AG04449 (cell line): ENCODE data around the gene RANBP9.

Source experiments
- CTCF ChIA-PET: fragments of 350-600 bp; formaldehyde crosslinking; extraction: SDS; loops from one replicate; lab custom pipeline; 2021; ENCODE audit warnings: antibody characterized with exemption; lab: Yijun Ruan, JAX
- POLR2A ChIA-PET: fragments of 400-600, 350-600 bp; formaldehyde crosslinking; extraction: SDS; loops from one replicate; lab custom pipeline; 2020; ENCODE audit warnings: antibody characterized with exemption, inconsistent platforms; lab: Yijun Ruan, JAX
- DNase-seq: peaks from one replicate; pipeline ENCODE4 v3.0.0-alpha.2; 2010; ENCODE audit warnings: low read depth, low spot score
- H3K4me3 ChIP-seq: 2 replicates; pipeline ENCODE4 v1.5.1; 2011; ENCODE audit warnings: low read depth, mild to moderate bottlenecking, control low read depth, low read length
- CTCF ChIP-seq: IDR thresholded peaks from one replicate; pipeline ENCODE4 v1.5.1; 2011; ENCODE audit warnings: mild to moderate bottlenecking, moderate library complexity, low read length, control low read depth, inconsistent platforms; ENCODE audit not compliant: insufficient read depth; ENCODE audit errors: missing control alignments

Gene RANBP9

GRCh38 chr6:13667655-13668054, 44.0 kb downstream of the RANBP9 start:
- H3K4me3 ChIP-seq = no peak overlapping the region
- ChIA-PET CTCF (no interaction called here), POLR2A (interaction anchor here (0.8 kb wide), 1 partner anchor 8 kb away, joined by 3 read pairs; no protein-coding TSS in a partner anchor)
- no peak for TF ChIP-seq CTCF
- no peak for DNase-seq

- TF ChIP-seq CTCF = no peak
- ChIA-PET POLR2A (no interaction called here), CTCF (no interaction called here)
- no peak overlapping the region for H3K4me3 ChIP-seq
- no peak for DNase-seq
Measured at GRCh38 chr6:13666194-13667105, 45.2 kb downstream of the RANBP9 start.

- TF ChIP-seq CTCF = no peak
- CTCF ChIA-PET = no interaction called here
- POLR2A ChIA-PET = no interaction called here
- DNase-seq = no peak
- H3K4me3 ChIP-seq = no peak overlapping the region
Measured at GRCh38 chr6:13664703-13665352, 46.8 kb downstream of the RANBP9 start.

- H3K4me3 ChIP-seq = no peak overlapping the region
- CTCF ChIA-PET = no interaction called here
- TF ChIP-seq CTCF = no peak
- POLR2A ChIA-PET = no interaction called here
- no peak for DNase-seq
Measured at GRCh38 chr6:13663986-13664385, 47.6 kb downstream of the RANBP9 start.

GRCh38 chr6:13662651-13663334, 48.8 kb downstream of the RANBP9 start:
- no peak overlapping the region for H3K4me3 ChIP-seq
- ChIA-PET CTCF (interaction anchor here (0.6 to 1.1 kb wide), 2 partner anchors 10 to 181 kb away, joined by 3 read pairs; no protein-coding TSS in a partner anchor), POLR2A (no interaction called here)
- no peak for DNase-seq
- no peak for TF ChIP-seq CTCF
